HG03520 (cell line): ENCODE results near the gene NUDT16.

Experiments used
- ATAC-seq: cut with Tn5 transposase; IDR thresholded peaks from one replicate; pipeline ENCODE4 v1.9.1; 2021; ENCODE audit warnings: mild to moderate bottlenecking, moderate library complexity; ENCODE audit not compliant: unreplicated experiment

NUDT16 gene

GRCh38 chr3:131435000-131435399 is 53.4 kb downstream of the NUDT16 start:
- no peak for ATAC-seq
